Measurements from ENCODE around the gene RFC1. TPM values are rescaled to one million over a fixed set of nuclear protein-coding genes. Genes with fewer than 3 reads are reported as not detected.
"Not testable (repeated sequence)": the region's sequence is repeated elsewhere in the genome, so short reads cannot be mapped to it uniquely, and the experiment has no call there.

Gene RFC1
- total and polyA plus RNA-seq, 2 experiments from 2014 or later = 39.5 to 46.3 TPM

DNA sequence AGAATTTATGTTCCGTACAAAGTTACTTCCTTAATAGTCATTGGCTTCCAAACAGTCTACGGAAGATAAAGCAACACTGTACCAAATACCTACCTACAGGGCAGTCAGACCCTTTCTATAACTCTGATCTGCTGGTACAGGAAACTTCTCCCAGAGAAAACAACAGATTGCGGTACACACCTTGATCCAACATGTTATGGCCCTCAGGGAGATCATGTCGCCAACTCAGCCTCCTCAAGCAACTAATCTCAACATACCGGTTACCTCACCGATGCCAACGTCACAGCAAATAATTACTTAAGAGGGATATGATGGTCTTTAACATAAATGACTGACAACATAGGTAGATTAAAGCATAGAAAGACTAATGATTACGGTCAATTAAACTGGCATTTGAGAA lies 70.4 kb downstream of the RFC1 start:
- TF ChIP-seq EZH2phosphoT487 (IDR thresholded peaks at IDR 0.05; ENCODE audit: insufficient read depth, low read depth) (no peak), EZH2 (IDR thresholded peaks at IDR 0.05; ENCODE audit: insufficient read depth, poor library complexity, severe bottlenecking) (no peak)
- Histone ChIP-seq H3K4me2 (ENCODE audit: unreplicated experiment) (no peak overlapping the region), H3K4me1 (ENCODE audit: insufficient read depth) (no peaks in the 10 kb centered on the region), H3K9me2 (ENCODE audit: insufficient read depth) (no peaks in the 10 kb centered on the region), H3K79me2 (ENCODE audit: insufficient read depth) (no peaks in the 10 kb centered on the region), H3K4me3 (no peak overlapping the region), H3K27me3 (replicated peaks; ENCODE audit: insufficient read depth) (no peaks in the 10 kb centered on the region), H3K36me3 (ENCODE audit: low read depth) (peaks cover 48% of the 10 kb centered on the region), H3K27ac (no peak overlapping the region), H3K9me3 (ENCODE audit: low read depth) (no peaks in the 10 kb centered on the region), H4K20me1 (ENCODE audit: insufficient read depth) (no peaks in the 10 kb centered on the region), H2AFZ (no peak overlapping the region), H3K9ac (no peak overlapping the region), H3F3A (ENCODE audit: insufficient read depth) (no peaks in the 10 kb centered on the region)
- WGBS, 2 experiments (ENCODE audit: low coverage in 1 of 2, low lambda C conversion rate in 2 of 2, missing lambda C conversion rate in 2 of 2) = 96 to 98% methylated on average over 8 of the region's 8 CpGs
- in situ Hi-C loops (cut with MboI) = no loop called here
- DNase-seq = no peak

GRCh38 chr4:39292433-39292832 lies 73.7 kb downstream of the RFC1 start:
- H3K9me3 ChIP-seq (ENCODE audit: low read depth); H3F3A ChIP-seq (ENCODE audit: insufficient read depth); H3K4me2 ChIP-seq (ENCODE audit: unreplicated experiment); H3K79me2 ChIP-seq (ENCODE audit: insufficient read depth); H3K4me1 ChIP-seq (ENCODE audit: insufficient read depth); H3K9ac ChIP-seq; H4K20me1 ChIP-seq (ENCODE audit: insufficient read depth); H3K27me3 ChIP-seq (replicated peaks; ENCODE audit: insufficient read depth); DNase-seq; in situ Hi-C loops (cut with MboI); H2AFZ ChIP-seq; H3K27ac ChIP-seq; H3K4me3 ChIP-seq; H3K9me2 ChIP-seq (ENCODE audit: insufficient read depth): not testable (repeated sequence)
- H3K36me3 ChIP-seq (ENCODE audit: low read depth) = peaks cover 53% of the 10 kb centered on the region
- WGBS, 2 experiments (ENCODE audit: low coverage in 1 of 2, low lambda C conversion rate in 2 of 2, missing lambda C conversion rate in 2 of 2) = 97 to 98% methylated on average over 5 of the region's 5 CpGs

DNA sequence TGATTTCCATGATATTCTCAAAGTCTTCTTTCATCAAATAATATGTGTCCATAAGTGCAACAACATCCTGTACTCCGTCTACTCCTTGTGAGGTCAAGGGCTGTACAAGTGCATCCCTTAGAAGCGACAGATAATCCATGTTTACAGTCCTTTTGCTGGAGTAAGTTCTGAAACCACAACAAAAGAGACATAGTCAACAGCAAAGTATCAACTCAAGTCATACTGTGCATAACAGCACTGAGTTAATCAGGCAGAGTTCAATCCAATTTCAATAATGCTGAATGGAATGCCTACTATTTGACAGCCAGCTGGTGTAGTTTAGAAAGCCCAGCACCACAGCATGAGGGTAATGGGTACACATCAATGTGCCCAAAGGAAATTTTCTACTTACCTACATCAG lies 74.5 kb downstream of the RFC1 start:
- no peaks in the 10 kb centered on the region for H3K79me2 ChIP-seq (ENCODE audit: insufficient read depth)
- peaks cover 57% of the 10 kb centered on the region for H3K36me3 ChIP-seq (ENCODE audit: low read depth)
- in situ Hi-C loops (cut with MboI) = no loop called here
- no peak overlapping the region for H3K4me2 ChIP-seq (ENCODE audit: unreplicated experiment)
- no peaks in the 10 kb centered on the region for H3K9me2 ChIP-seq (ENCODE audit: insufficient read depth)
- no peak overlapping the region for H2AFZ ChIP-seq
- no peaks in the 10 kb centered on the region for H4K20me1 ChIP-seq (ENCODE audit: insufficient read depth)
- WGBS, 2 experiments (ENCODE audit: low coverage in 1 of 2, low lambda C conversion rate in 2 of 2, missing lambda C conversion rate in 2 of 2) = 98 to 100% methylated on average over 2 of the region's 2 CpGs
- no peaks in the 10 kb centered on the region for H3F3A ChIP-seq (ENCODE audit: insufficient read depth)
- H3K4me3 ChIP-seq = no peak overlapping the region
- H3K4me1 ChIP-seq (ENCODE audit: insufficient read depth) = no peaks in the 10 kb centered on the region
- no peaks in the 10 kb centered on the region for H3K9me3 ChIP-seq (ENCODE audit: low read depth)
- H3K27ac ChIP-seq = no peak overlapping the region
- DNase-seq = no peak
- TF ChIP-seq EZH2 (IDR thresholded peaks at IDR 0.05; ENCODE audit: insufficient read depth, poor library complexity, severe bottlenecking) (no peak), EZH2phosphoT487 (IDR thresholded peaks at IDR 0.05; ENCODE audit: insufficient read depth, low read depth) (no peak)
- H3K27me3 ChIP-seq (replicated peaks; ENCODE audit: insufficient read depth) = no peaks in the 10 kb centered on the region
- H3K9ac ChIP-seq = no peak overlapping the region

DNA sequence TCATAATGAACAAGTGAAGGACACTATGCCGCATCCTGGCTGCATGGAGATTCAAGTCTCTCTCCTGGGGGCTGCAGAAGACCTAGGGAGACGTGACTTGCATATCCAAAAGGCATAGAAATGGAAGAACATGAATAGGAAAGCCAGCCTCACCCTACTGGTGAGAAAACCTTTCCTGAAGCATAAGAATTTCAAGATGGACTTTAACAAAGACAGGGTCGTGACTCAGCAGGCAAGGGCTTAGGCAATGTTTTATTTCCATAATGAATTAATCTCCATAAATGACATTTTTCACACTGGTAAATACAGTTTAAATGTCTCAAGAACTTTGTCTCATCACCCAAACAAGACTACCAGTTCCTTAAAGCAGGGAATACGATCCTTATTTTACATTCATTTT lies 78.9 kb downstream of the RFC1 start:
- Histone ChIP-seq H4K20me1 (ENCODE audit: insufficient read depth) (no peaks in the 10 kb centered on the region), H2AFZ (no peak overlapping the region), H3K4me1 (ENCODE audit: insufficient read depth) (no peaks in the 10 kb centered on the region)

GRCh38 chr4:39286263-39286662 lies 79.9 kb downstream of the RFC1 start:
- Histone ChIP-seq H3K4me3 (no peak overlapping the region), H3K4me2 (ENCODE audit: unreplicated experiment) (no peak overlapping the region), H3K9ac (no peak overlapping the region), H4K20me1 (ENCODE audit: insufficient read depth) (no peaks in the 10 kb centered on the region), H3K4me1 (ENCODE audit: insufficient read depth) (no peaks in the 10 kb centered on the region), H3F3A (ENCODE audit: insufficient read depth) (peaks cover 6% of the 10 kb centered on the region; the same call in 1 of the 2 replicates), H3K27ac (no peak overlapping the region), H3K79me2 (ENCODE audit: insufficient read depth) (no peaks in the 10 kb centered on the region), H3K36me3 (ENCODE audit: low read depth) (peaks cover 50% of the 10 kb centered on the region), H3K27me3 (replicated peaks; ENCODE audit: insufficient read depth) (no peaks in the 10 kb centered on the region), H2AFZ (no peak overlapping the region), H3K9me2 (ENCODE audit: insufficient read depth) (no peaks in the 10 kb centered on the region), H3K9me3 (ENCODE audit: low read depth) (no peaks in the 10 kb centered on the region)
- in situ Hi-C loops (cut with MboI) = no loop called here
- no peak for DNase-seq
- WGBS, 2 experiments (ENCODE audit: low coverage in 1 of 2, low lambda C conversion rate in 2 of 2, missing lambda C conversion rate in 2 of 2) = 95 to 100% methylated on average over 2 of the region's 2 CpGs
- no peak for TF ChIP-seq EZH2phosphoT487 (IDR thresholded peaks at IDR 0.05; ENCODE audit: insufficient read depth, low read depth)

More for the DNA sequence above, 78.9 kb downstream of the RFC1 start:
- Histone ChIP-seq H3K27ac (no peak overlapping the region), H3K79me2 (ENCODE audit: insufficient read depth) (no peaks in the 10 kb centered on the region), H3K36me3 (ENCODE audit: low read depth) (peaks cover 56% of the 10 kb centered on the region), H3F3A (ENCODE audit: insufficient read depth) (peaks cover 6% of the 10 kb centered on the region; the same call in 1 of the 2 replicates), H3K9me3 (ENCODE audit: low read depth) (no peaks in the 10 kb centered on the region), H3K27me3 (replicated peaks; ENCODE audit: insufficient read depth) (no peaks in the 10 kb centered on the region), H3K4me2 (ENCODE audit: unreplicated experiment) (no peak overlapping the region), H3K4me3 (no peak overlapping the region), H3K9me2 (ENCODE audit: insufficient read depth) (no peaks in the 10 kb centered on the region), H3K9ac (no peak overlapping the region)
- WGBS, 2 experiments (ENCODE audit: low coverage in 1 of 2, low lambda C conversion rate in 2 of 2, missing lambda C conversion rate in 2 of 2) = 97 to 99% methylated on average over 4 of the region's 4 CpGs
- in situ Hi-C loops (cut with MboI) = no loop called here
- TF ChIP-seq EZH2 (IDR thresholded peaks at IDR 0.05; ENCODE audit: insufficient read depth, poor library complexity, severe bottlenecking) (no peak), EZH2phosphoT487 (IDR thresholded peaks at IDR 0.05; ENCODE audit: insufficient read depth, low read depth) (no peak)
- DNase-seq = no peak

Measured in GM23248 (cell line).